ENCODE results near the gene FHIT. TPM values are rescaled to one million over a fixed set of nuclear protein-coding genes. Genes with fewer than 3 reads are reported as not detected.

The FHIT gene
- total RNA-seq, 1 experiment from 2014 or later = 3.6 TPM

DNA sequence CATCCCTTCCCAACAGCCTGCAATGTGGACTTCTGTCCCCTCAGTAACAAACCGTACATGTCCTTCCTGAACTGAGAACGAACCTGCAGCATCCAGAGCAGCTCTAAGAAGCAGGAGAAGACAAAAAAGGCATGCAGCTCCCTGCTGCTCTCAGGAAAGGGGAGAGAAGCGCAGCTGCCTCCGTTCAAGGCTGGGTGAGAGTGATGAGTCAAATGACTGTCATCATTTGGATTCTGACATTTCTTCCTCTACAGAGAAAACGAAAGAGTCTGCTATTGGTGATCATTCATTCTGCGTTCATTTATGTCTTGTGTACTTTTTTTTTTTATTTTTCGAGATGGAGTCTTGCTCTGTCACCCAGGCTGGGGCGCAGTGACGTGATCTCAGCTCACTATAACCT, 677.8 kb downstream of the FHIT start:
- Histone ChIP-seq H3K4me2 (ENCODE audit: low read length) (peak overlapping the region; percentile 9), H3K9ac (ENCODE audit: low read length) (no peak overlapping the region), H3K9me3 (ENCODE audit: low read length) (no peaks in the 10 kb centered on the region), H3F3A (ENCODE audit: low read length, unreplicated experiment) (no peaks in the 10 kb centered on the region), H3K4me1 (ENCODE audit: insufficient read depth, low read length) (0 out of 2 replicates have a peak, but pooled peaks cover 4% of the 10 kb centered on the region), H3K4me3 (ENCODE audit: low read length) (no peak overlapping the region), H3K36me3 (ENCODE audit: low read depth, low read length) (no peaks in the 10 kb centered on the region), H3K79me2 (ENCODE audit: low read length) (no peaks in the 10 kb centered on the region), H3K27me3 (ENCODE audit: low read length) (no peaks in the 10 kb centered on the region), H3K9me2 (replicated peaks; ENCODE audit: low read length) (no peaks in the 10 kb centered on the region), H2AFZ (ENCODE audit: low read length) (no peak overlapping the region), H3K27ac (ENCODE audit: low read length) (no peak overlapping the region), H4K20me1 (ENCODE audit: low read length) (no peaks in the 10 kb centered on the region)
- TF ChIP-seq, protein P1, sequence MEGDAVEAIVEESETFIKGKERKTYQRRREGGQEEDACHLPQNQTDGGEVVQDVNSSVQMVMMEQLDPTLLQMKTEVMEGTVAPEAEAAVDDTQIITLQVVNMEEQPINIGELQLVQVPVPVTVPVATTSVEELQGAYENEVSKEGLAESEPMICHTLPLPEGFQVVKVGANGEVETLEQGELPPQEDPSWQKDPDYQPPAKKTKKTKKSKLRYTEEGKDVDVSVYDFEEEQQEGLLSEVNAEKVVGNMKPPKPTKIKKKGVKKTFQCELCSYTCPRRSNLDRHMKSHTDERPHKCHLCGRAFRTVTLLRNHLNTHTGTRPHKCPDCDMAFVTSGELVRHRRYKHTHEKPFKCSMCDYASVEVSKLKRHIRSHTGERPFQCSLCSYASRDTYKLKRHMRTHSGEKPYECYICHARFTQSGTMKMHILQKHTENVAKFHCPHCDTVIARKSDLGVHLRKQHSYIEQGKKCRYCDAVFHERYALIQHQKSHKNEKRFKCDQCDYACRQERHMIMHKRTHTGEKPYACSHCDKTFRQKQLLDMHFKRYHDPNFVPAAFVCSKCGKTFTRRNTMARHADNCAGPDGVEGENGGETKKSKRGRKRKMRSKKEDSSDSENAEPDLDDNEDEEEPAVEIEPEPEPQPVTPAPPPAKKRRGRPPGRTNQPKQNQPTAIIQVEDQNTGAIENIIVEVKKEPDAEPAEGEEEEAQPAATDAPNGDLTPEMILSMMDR (conservative IDR thresholded peaks at IDR 0.05; ENCODE audit: low read depth, low read length) = no peak
- TF ChIP-seq EZH2 (IDR thresholded peaks at IDR 0.05; ENCODE audit: low read length, unreplicated experiment) (no peak), EZH2phosphoT487 (IDR thresholded peaks at IDR 0.05; ENCODE audit: borderline replicate concordance, low read length) (no peak)
- intact Hi-C loops (cut with micrococcal nuclease) = no loop called here
- ChIA-PET POLR2A (ENCODE audit: unreplicated experiment) (interaction anchor here (0.6 kb wide), 1 partner anchor 34 kb away, joined by 3 read pairs; no protein-coding TSS in a partner anchor), CTCF (interaction anchor here (0.7 kb wide), 1 partner anchor 718 kb away, joined by 4 read pairs; no protein-coding TSS in a partner anchor)
- DNase-seq = peak; percentile 76
- BruUV-seq (replicated peaks) = no TSS peak
- ATAC-seq = peak; percentile 93

DNA sequence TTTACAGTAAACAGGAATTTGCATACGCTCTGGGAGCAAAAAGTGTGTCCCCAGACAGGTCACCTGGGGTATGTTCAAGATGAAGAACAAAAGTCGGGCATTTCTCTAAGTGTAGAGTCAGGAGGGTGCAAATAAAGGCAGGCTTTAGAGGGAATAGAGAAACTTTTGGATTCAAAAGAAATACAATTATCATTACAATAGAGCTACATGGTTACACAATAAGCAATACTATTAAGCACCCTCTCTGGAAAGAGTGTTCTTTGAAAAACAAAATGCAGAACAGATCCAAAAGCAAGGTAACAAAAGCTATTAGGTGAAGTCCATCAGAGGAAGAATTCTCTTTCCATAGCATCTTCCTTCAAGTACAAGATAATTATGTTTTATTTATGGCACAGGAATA, 679.7 kb downstream of the FHIT start:
- CTCF ChIA-PET = no interaction called here
- TF ChIP-seq EZH2phosphoT487 (IDR thresholded peaks at IDR 0.05; ENCODE audit: borderline replicate concordance, low read length) = no peak
- Histone ChIP-seq H3K36me3 (ENCODE audit: low read depth, low read length) (no peaks in the 10 kb centered on the region), H2AFZ (ENCODE audit: low read length) (no peak overlapping the region), H3K4me1 (ENCODE audit: insufficient read depth, low read length) (0 out of 2 replicates have a peak, but pooled peaks cover 4% of the 10 kb centered on the region), H4K20me1 (ENCODE audit: low read length) (no peaks in the 10 kb centered on the region), H3K4me3 (ENCODE audit: low read length) (no peak overlapping the region), H3K9me3 (ENCODE audit: low read length) (no peaks in the 10 kb centered on the region), H3K4me2 (ENCODE audit: low read length) (no peak overlapping the region), H3K9me2 (replicated peaks; ENCODE audit: low read length) (no peaks in the 10 kb centered on the region), H3K27me3 (ENCODE audit: low read length) (no peaks in the 10 kb centered on the region), H3F3A (ENCODE audit: low read length, unreplicated experiment) (no peaks in the 10 kb centered on the region), H3K9ac (ENCODE audit: low read length) (no peak overlapping the region), H3K79me2 (ENCODE audit: low read length) (no peaks in the 10 kb centered on the region), H3K27ac (ENCODE audit: low read length) (no peak overlapping the region)
- ATAC-seq (no peak), DNase-seq (no peak)
- intact Hi-C loops (cut with micrococcal nuclease) = no loop called here
- BruUV-seq (replicated peaks) = no TSS peak
- POLR2A ChIA-PET (ENCODE audit: unreplicated experiment) = no interaction called here

DNA sequence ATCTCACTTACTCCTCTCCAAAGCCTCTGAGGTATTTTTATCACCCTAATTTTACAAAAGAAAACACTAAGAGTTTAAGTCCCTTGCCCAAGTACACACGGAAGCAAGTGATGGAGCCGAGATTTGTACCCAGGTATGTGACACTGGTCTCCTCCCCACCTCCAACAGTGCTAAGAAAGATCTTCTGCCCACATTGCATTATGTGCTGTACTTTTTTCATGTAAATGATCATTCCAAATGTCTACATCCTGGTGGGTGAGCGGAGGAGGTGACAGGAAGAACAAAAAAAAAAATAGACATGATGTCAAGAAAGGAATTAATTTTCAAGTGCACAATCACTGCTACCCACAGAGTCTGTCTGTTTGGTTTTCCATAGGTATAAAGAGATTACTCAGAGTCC, 694.1 kb downstream of the FHIT start:
- no peak for TF ChIP-seq EZH2 (IDR thresholded peaks at IDR 0.05; ENCODE audit: low read length, unreplicated experiment)
- no peak for TF ChIP-seq EZH2phosphoT487 (IDR thresholded peaks at IDR 0.05; ENCODE audit: borderline replicate concordance, low read length)
- TF ChIP-seq, protein P1 (conservative IDR thresholded peaks at IDR 0.05; ENCODE audit: low read depth, low read length) = no peak
- H3K9me3 ChIP-seq (ENCODE audit: low read length) = no peaks in the 10 kb centered on the region
- H3K4me1 ChIP-seq (ENCODE audit: insufficient read depth, low read length) = peaks cover 9% of the 10 kb centered on the region
- ChIA-PET CTCF (no interaction called here), POLR2A (ENCODE audit: unreplicated experiment) (no interaction called here)
- no peaks in the 10 kb centered on the region for H3K9me2 ChIP-seq (replicated peaks; ENCODE audit: low read length)
- H3K4me3 ChIP-seq (ENCODE audit: low read length) = no peak overlapping the region
- no TSS peak for BruUV-seq (replicated peaks)
- no peak overlapping the region for H3K9ac ChIP-seq (ENCODE audit: low read length)
- H2AFZ ChIP-seq (ENCODE audit: low read length) = no peak overlapping the region
- no peaks in the 10 kb centered on the region for H3K36me3 ChIP-seq (ENCODE audit: low read depth, low read length)
- intact Hi-C loops (cut with micrococcal nuclease) = no loop called here
- no peak overlapping the region for H3K4me2 ChIP-seq (ENCODE audit: low read length)
- no peaks in the 10 kb centered on the region for H4K20me1 ChIP-seq (ENCODE audit: low read length)
- no peak for DNase-seq
- H3K27me3 ChIP-seq (ENCODE audit: low read length) = no peaks in the 10 kb centered on the region
- no peaks in the 10 kb centered on the region for H3K79me2 ChIP-seq (ENCODE audit: low read length)
- ATAC-seq = no peak
- no peak overlapping the region for H3K27ac ChIP-seq (ENCODE audit: low read length)
- no peaks in the 10 kb centered on the region for H3F3A ChIP-seq (ENCODE audit: low read length, unreplicated experiment)

Data from PC-3 (cell line).